Glomerular visceral epithelial cell (primary cell): Measurements from ENCODE around the gene CLEC4M.

Experiments used
- DNase-seq: peaks from one replicate; pipeline ENCODE4 v3.0.0-alpha.2; 2016; ENCODE audit errors: extremely low spot score

CLEC4M gene

GRCh38 chr19:7762719-7763293 is at the start of gene CLEC4M:
Gene CLEC4M, plus strand, starts transcription at chr19:7763243. Its CDS starts 24 bp downstream, at chr19:7763267.
- no peak for DNase-seq

GRCh38 chr19:7715671-7716070 is 47.4 kb upstream of the CLEC4M start:
- no peak for DNase-seq

- no peak for DNase-seq
Observed at GRCh38 chr19:7716762-7717161, 46.3 kb upstream of the CLEC4M start.

- DNase-seq: no peak
Observed at GRCh38 chr19:7718668-7719067, 44.4 kb upstream of the CLEC4M start.

GRCh38 chr19:7720351-7720750 is 42.7 kb upstream of the CLEC4M start:
- no peak for DNase-seq

- no peak for DNase-seq
Observed at GRCh38 chr19:7722231-7722651, 40.8 kb upstream of the CLEC4M start.

- no peak for DNase-seq
Observed at GRCh38 chr19:7725791-7726190, 37.3 kb upstream of the CLEC4M start.

- no peak for DNase-seq
Observed at GRCh38 chr19:7729211-7729610, 33.8 kb upstream of the CLEC4M start.

- no peak for DNase-seq
Observed at GRCh38 chr19:7729831-7730285, 33.2 kb upstream of the CLEC4M start.

GRCh38 chr19:7730286-7731217 is 32.5 kb upstream of the CLEC4M start:
- no peak for DNase-seq

- no peak for DNase-seq
Observed at GRCh38 chr19:7731218-7731595, 31.8 kb upstream of the CLEC4M start.

GRCh38 chr19:7731615-7732014 is 31.4 kb upstream of the CLEC4M start:
- DNase-seq: no peak

GRCh38 chr19:7732045-7732444 is 31.0 kb upstream of the CLEC4M start, which contains the start of gene CLEC4G:
Gene CLEC4G, minus strand, starts transcription at chr19:7732110. Its CDS starts 8 bp downstream, at chr19:7732102.
- DNase-seq: no peak

GRCh38 chr19:7733376-7733775 is 29.7 kb upstream of the CLEC4M start:
- no peak for DNase-seq

GRCh38 chr19:7734220-7735203 is 28.5 kb upstream of the CLEC4M start:
- no peak for DNase-seq

GRCh38 chr19:7736148-7736547 is 26.9 kb upstream of the CLEC4M start:
- DNase-seq: no peak

GRCh38 chr19:7737215-7737614 is 25.8 kb upstream of the CLEC4M start:
- no peak for DNase-seq

- no peak for DNase-seq
Observed at GRCh38 chr19:7738023-7738422, 25.0 kb upstream of the CLEC4M start.

GRCh38 chr19:7739211-7739755 is 23.8 kb upstream of the CLEC4M start:
- DNase-seq: no peak

- no peak for DNase-seq
Observed at GRCh38 chr19:7739801-7740681, 23.0 kb upstream of the CLEC4M start.

- no peak for DNase-seq
Observed at GRCh38 chr19:7740682-7741054, 22.4 kb upstream of the CLEC4M start.
